AG09319 (cell line): Measurements from ENCODE around the gene CYB5RL.

ENCODE experiments used
- DNase-seq: peaks from one replicate; pipeline ENCODE4 v3.0.0-alpha.2; 2010; ENCODE audit warnings: low read depth; ENCODE audit errors: extremely low read depth
- TF ChIP-seq, protein P1 (sequence below): IDR thresholded peaks from 2 replicates; pipeline ENCODE4 v1.5.1; 2011; ENCODE audit warnings: low read depth, mild to moderate bottlenecking, inconsistent platforms, low read length, moderate library complexity

The CYB5RL gene, protein sequence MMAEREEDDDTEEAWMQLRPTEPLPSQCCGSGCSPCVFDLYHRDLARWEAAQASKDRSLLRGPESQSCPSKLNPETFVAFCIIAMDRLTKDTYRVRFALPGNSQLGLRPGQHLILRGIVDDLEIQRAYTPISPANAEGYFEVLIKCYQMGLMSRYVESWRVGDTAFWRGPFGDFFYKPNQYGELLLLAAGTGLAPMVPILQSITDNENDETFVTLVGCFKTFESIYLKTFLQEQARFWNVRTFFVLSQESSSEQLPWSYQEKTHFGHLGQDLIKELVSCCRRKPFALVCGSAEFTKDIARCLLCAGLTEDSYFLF

GRCh38 chr1:54199765-54200518 lies at the start of gene CYB5RL, which contains the start of gene MRPL37:
Gene CYB5RL, minus strand, starts transcription at chr1:54200030. Its CDS starts 4,414 bp downstream, at chr1:54195616.
Gene MRPL37, plus strand, starts transcription at chr1:54200167. Its CDS starts 77 bp downstream, at chr1:54200244.
- TF ChIP-seq, protein P1, sequence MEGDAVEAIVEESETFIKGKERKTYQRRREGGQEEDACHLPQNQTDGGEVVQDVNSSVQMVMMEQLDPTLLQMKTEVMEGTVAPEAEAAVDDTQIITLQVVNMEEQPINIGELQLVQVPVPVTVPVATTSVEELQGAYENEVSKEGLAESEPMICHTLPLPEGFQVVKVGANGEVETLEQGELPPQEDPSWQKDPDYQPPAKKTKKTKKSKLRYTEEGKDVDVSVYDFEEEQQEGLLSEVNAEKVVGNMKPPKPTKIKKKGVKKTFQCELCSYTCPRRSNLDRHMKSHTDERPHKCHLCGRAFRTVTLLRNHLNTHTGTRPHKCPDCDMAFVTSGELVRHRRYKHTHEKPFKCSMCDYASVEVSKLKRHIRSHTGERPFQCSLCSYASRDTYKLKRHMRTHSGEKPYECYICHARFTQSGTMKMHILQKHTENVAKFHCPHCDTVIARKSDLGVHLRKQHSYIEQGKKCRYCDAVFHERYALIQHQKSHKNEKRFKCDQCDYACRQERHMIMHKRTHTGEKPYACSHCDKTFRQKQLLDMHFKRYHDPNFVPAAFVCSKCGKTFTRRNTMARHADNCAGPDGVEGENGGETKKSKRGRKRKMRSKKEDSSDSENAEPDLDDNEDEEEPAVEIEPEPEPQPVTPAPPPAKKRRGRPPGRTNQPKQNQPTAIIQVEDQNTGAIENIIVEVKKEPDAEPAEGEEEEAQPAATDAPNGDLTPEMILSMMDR: no peak
- peak; percentile 90 for DNase-seq

- TF ChIP-seq, protein P1: no peak
- no peak for DNase-seq
These were observed 49.1 kb upstream of the CYB5RL start for GRCh38 chr1:54248966-54249365.

GRCh38 chr1:54247863-54248515 lies 48.2 kb upstream of the CYB5RL start:
- DNase-seq: no peak
- TF ChIP-seq, protein P1: no peak

DNA sequence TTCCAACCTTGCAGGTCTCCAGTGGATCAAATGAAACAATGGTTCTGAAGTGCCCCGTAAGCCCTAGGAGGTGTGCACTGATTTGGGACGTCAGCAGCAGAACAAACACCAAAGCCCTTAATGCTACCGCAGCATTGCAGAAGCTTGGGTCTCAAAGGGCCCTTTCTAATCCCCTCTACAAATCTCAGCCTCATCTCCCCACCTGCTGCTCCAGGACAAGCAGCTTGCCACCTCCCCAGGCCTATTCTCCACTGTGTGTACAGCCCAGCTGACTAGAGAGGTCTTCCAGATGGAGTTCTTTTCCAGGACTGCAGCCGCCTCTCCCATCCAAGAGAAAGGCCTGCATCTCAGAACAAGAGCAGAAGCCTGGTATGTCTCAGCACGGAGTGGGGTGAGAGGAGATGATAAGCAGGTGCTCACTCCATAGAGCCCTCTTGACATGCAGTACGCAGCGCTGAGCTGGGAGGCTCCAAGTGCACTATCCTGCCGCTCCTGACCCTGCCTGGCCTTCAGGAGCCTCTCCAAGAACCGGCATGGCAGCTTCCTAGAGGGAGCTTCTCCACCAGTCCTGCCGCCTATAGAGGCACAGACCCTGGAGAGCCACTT lies 46.4 kb upstream of the CYB5RL start:
- TF ChIP-seq, protein P1: no peak
- DNase-seq: no peak

DNA sequence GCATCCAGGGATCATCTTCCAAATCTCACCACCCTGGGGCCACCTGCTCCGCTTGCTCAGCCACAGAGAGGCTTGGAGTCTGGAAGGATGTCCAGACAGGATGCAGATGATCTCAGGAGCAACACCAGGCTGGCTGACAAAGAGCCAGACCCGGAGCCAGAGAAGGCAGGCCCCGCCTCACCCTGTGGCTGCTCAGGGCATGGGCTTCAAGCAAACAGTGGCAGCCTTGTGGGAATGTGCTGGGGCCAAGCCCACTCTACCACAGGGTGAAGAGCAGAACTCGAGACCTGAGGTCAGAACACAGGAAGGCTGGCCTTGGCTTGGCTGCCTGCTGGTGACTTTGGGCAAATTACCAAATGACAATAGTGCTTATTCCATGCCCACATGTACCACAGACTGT lies 45.7 kb upstream of the CYB5RL start:
- DNase-seq: no peak
- TF ChIP-seq, protein P1: no peak

DNA sequence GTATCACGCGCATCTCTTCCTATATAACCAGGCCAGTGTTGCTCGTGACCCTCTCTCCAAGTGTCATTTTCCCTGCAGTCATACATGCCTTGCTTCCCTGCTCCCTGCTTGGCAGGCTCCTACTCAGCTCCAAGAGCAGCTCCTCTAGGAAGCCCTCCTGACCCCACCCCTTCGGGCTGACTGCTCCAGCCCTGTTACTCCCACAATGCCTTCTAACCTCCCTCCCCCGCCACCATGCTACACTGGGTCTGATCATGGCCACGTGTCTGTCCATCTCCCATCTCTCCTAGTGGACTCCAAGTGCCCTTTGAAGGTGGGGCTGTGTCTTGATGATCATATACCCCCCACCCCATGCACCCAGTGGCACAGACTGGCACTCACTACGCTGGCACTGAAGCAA lies 44.8 kb upstream of the CYB5RL start:
- TF ChIP-seq, protein P1: no peak
- DNase-seq: no peak
